ENCODE results near the gene CTNNBL1. TPM values are rescaled to one million over a fixed set of nuclear protein-coding genes. Genes with fewer than 3 reads are reported as not detected.

The CTNNBL1 gene
- total RNA-seq, 2 donors from 2014 or later, result 36.6 to 50.7 TPM

- intact Hi-C loops (cut with DNase I), result no loop called here
- Histone ChIP-seq H3K36me3 (peaks cover 12% of the 10 kb centered on the region), H3K9ac (ENCODE audit: low read depth in 2 of 2, low read length in 2 of 2) (no peak overlapping the region), H3K27ac (no peak overlapping the region), H3K9me3 (no peaks in the 10 kb centered on the region), H3K4me3 (no peak overlapping the region), H3K27me3 (no peaks in the 10 kb centered on the region), H3K4me1 (no peaks in the 10 kb centered on the region)
- DNase-seq, result no peak
- TF ChIP-seq, protein P1, sequence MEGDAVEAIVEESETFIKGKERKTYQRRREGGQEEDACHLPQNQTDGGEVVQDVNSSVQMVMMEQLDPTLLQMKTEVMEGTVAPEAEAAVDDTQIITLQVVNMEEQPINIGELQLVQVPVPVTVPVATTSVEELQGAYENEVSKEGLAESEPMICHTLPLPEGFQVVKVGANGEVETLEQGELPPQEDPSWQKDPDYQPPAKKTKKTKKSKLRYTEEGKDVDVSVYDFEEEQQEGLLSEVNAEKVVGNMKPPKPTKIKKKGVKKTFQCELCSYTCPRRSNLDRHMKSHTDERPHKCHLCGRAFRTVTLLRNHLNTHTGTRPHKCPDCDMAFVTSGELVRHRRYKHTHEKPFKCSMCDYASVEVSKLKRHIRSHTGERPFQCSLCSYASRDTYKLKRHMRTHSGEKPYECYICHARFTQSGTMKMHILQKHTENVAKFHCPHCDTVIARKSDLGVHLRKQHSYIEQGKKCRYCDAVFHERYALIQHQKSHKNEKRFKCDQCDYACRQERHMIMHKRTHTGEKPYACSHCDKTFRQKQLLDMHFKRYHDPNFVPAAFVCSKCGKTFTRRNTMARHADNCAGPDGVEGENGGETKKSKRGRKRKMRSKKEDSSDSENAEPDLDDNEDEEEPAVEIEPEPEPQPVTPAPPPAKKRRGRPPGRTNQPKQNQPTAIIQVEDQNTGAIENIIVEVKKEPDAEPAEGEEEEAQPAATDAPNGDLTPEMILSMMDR (IDR thresholded peaks at IDR 0.05), result no peak
Observed at GRCh38 chr20:37733416-37733815, 39.6 kb downstream of the CTNNBL1 start.

DNA sequence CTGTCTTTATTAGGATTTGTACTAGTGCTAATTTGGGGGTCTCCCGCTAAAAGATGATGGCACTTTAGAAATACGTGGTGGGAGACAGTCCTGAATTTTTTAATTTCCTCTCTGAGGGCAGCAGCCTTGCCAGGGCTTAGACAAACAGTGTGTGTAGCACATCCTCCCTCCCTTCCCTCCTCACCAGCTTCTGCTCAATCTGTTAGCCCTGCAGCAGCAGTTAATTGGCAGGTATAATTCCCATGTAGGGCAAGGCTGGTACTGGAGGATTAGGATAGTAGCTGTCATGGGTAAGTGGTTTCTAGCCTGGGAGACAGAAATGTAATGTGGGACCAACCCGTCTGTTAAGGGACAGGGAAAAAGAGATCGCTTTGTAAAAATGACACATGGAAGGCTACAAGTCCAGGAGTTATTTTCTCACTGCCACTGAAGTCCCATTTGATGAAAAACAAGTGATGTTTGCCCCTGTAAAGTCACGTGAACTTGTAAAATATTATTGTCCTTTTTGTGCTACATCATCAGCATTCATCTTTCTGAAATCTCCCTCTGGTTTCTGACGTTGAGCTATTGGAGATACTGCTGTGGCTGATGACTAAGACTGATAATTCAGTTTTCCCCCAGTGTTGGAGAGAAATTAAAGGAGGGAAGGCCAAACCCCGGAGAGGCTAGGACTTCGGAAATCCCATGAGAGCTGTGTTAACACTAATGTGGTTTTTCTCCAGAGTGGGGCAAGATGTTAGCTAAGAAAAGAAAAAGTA, 40.6 kb downstream of the CTNNBL1 start:
- no peaks in the 10 kb centered on the region for H3K4me1 ChIP-seq
- no peak overlapping the region for H3K27ac ChIP-seq
- intact Hi-C loops (cut with DNase I), result no loop called here

GRCh38 chr20:37735541-37735940, 41.7 kb downstream of the CTNNBL1 start:
- Histone ChIP-seq H3K36me3 (peaks cover 13% of the 10 kb centered on the region), H3K4me1 (no peaks in the 10 kb centered on the region)
- intact Hi-C loops (cut with DNase I), result no loop called here

More for the DNA sequence above, 40.6 kb downstream of the CTNNBL1 start:
- H3K27me3 ChIP-seq, result no peaks in the 10 kb centered on the region
- DNase-seq, result no peak
- TF ChIP-seq, protein P1 (IDR thresholded peaks at IDR 0.05), result no peak
- H3K9ac ChIP-seq (ENCODE audit: low read depth in 2 of 2, low read length in 2 of 2), result no peak overlapping the region
- H3K9me3 ChIP-seq, result no peaks in the 10 kb centered on the region
- H3K36me3 ChIP-seq, result peaks cover 13% of the 10 kb centered on the region
- no peak overlapping the region for H3K4me3 ChIP-seq

DNA sequence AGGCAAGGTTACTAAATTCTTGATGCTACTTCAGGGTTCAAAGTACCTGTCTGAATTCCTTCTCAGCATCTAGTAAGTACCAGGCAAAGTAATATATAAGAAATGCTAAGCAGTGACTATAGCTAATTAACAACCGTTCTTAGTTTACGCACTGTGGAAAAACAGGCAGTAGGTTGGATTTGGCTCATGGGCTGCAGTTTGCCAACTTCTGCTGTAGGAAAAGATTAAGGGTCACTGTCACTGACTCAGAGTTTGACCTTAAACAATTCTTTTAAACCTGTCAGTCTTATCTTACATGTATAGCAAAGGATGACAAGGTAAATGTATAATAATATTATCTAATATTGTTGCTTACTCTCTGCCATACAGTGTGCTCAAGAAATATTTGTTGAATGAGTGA, 42.3 kb downstream of the CTNNBL1 start:
- Histone ChIP-seq H3K36me3 (peaks cover 13% of the 10 kb centered on the region), H3K9ac (ENCODE audit: low read depth in 2 of 2, low read length in 2 of 2) (no peak overlapping the region), H3K27me3 (no peaks in the 10 kb centered on the region), H3K9me3 (no peaks in the 10 kb centered on the region), H3K27ac (no peak overlapping the region), H3K4me1 (no peaks in the 10 kb centered on the region), H3K4me3 (no peak overlapping the region)
- DNase-seq, result no peak
- intact Hi-C loops (cut with DNase I), result no loop called here
- TF ChIP-seq, protein P1 (IDR thresholded peaks at IDR 0.05), result no peak

More at GRCh38 chr20:37735541-37735940, 41.7 kb downstream of the CTNNBL1 start:
- Histone ChIP-seq H3K4me3 (no peak overlapping the region), H3K9ac (ENCODE audit: low read depth in 2 of 2, low read length in 2 of 2) (no peak overlapping the region), H3K9me3 (no peaks in the 10 kb centered on the region), H3K27me3 (no peaks in the 10 kb centered on the region), H3K27ac (no peak overlapping the region)
- DNase-seq, result no peak
- TF ChIP-seq, protein P1 (IDR thresholded peaks at IDR 0.05), result no peak

- no peak overlapping the region for H3K9ac ChIP-seq (ENCODE audit: low read depth in 2 of 2, low read length in 2 of 2)
- DNase-seq, result no peak
- H3K36me3 ChIP-seq, result peaks cover 13% of the 10 kb centered on the region
- no peaks in the 10 kb centered on the region for H3K27me3 ChIP-seq
- H3K27ac ChIP-seq, result no peak overlapping the region
- TF ChIP-seq, protein P1 (IDR thresholded peaks at IDR 0.05), result no peak
- intact Hi-C loops (cut with DNase I), result no loop called here
- H3K4me3 ChIP-seq, result no peak overlapping the region
- no peaks in the 10 kb centered on the region for H3K9me3 ChIP-seq
- no peaks in the 10 kb centered on the region for H3K4me1 ChIP-seq
Observed at GRCh38 chr20:37737826-37738420, 44.1 kb downstream of the CTNNBL1 start.

All from colonic mucosa (tissue), 4 donors.